Erythroblast (primary cell): Measurements from ENCODE around the gene TOR1AIP2.

Experiments
- GATA1 ChIP-seq: IDR thresholded peaks from 2 replicates; pipeline ENCODE4 v1.6.1; 2011; ENCODE audit warnings: low read depth, mild to moderate bottlenecking, control low read depth, low read length, moderate library complexity
- POLR2A ChIP-seq: IDR thresholded peaks from 2 replicates; pipeline ENCODE4 v1.6.1; 2011; ENCODE audit warnings: mild to moderate bottlenecking, low read length

GRCh38 chr1:179881642-179882252 is 4.1 kb upstream of the TOR1AIP2 start:
- TF ChIP-seq POLR2A (no peak), GATA1 (no peak)
